HCT116 (cell line): Measurements from ENCODE around the gene APBA1. TPM values are rescaled to one million over a fixed set of nuclear protein-coding genes. Genes with fewer than 3 reads are reported as not detected.

ENCODE experiments used
- ATAC-seq: fragments of 200-7000 bp; cut with Tn5 transposase; 2 replicates; pipeline ENCODE4 v1.9.1; 2020; ENCODE audit warnings: mild to moderate bottlenecking, moderate library complexity
- BruUV-seq: library from RNA; stranded (reverse); fragments of 400-500 nt; replicated peaks from 2 replicates; lab custom pipeline; 2021; lab: Mats Ljungman, UMichigan
- CTCF ChIA-PET: fragments of 300-600 bp; sonication (Branson Sonifier 250); formaldehyde crosslinking; loops from one replicate; lab custom pipeline; 2021; ENCODE audit warnings: antibody characterized with exemption; lab: Charles Lee
- POLR2A ChIA-PET: fragments of 300-600, 350-600 bp; sonication (Branson Sonifier 250); formaldehyde crosslinking; loops from one replicate; lab custom pipeline; 2021; ENCODE audit warnings: antibody characterized with exemption; lab: Charles Lee
- RAD21 ChIA-PET, 2 experiments: fragments of 300-600 bp; sonication (Branson Sonifier 250); formaldehyde crosslinking; loops; one replicate each; lab custom pipeline; 2023; ENCODE audit warnings: low total read pairs in 2 of 2; ENCODE audit not compliant: uncharacterized antibody in 2 of 2, unreplicated experiment in 2 of 2, low non-redundant PET in 1 of 2; lab: Charles Lee
- DNase-seq: peaks from one replicate; pipeline ENCODE4 v3.0.0-alpha.2; 2010; ENCODE audit warnings: low read depth, low spot score
- H2AFZ ChIP-seq: fragments of 200-600 bp; shearing (Covaris generic), sonication (generic); 2 replicates; pipeline ENCODE4 v1.6.1; 2017; ENCODE audit warnings: low read depth, mixed run types, mixed read lengths, antibody characterized with exemption, low read length; ENCODE audit not compliant: poor library complexity, severe bottlenecking
- H3K27ac ChIP-seq: 2 replicates; pipeline ENCODE4 v1.5.1; 2012; ENCODE audit warnings: low read depth, low read length
- H3K27me3 ChIP-seq: fragments of 200-600 bp; sonication (generic); 2 replicates; pipeline ENCODE4 v1.6.1; 2016; ENCODE audit warnings: mixed run types, low read length, mixed read lengths; ENCODE audit not compliant: insufficient read depth
- H3K36me3 ChIP-seq, 2 experiments: fragments of 200-500 bp in 1 of 2; fragments of 200-600 bp in 1 of 2; sonication (Bioruptor generic) in 1 of 2; sonication (generic) in 1 of 2; 2 replicates each; pipeline versions ENCODE4 v1.5.1 to v1.6.1; 2014 to 2016; ENCODE audit warnings: low read length in 2 of 2, inconsistent platforms in 1 of 2, mixed read lengths in 1 of 2, mixed run types in 1 of 2; ENCODE audit not compliant: insufficient read depth in 2 of 2, control insufficient read depth in 1 of 2
- H3K4me1 ChIP-seq, 2 experiments: fragments of 200-600 bp in 1 of 2; sonication (generic) in 1 of 2; 2 replicates each; pipeline versions ENCODE4 v1.5.1 to v1.6.1; 2012 to 2017; ENCODE audit warnings: low read length in 2 of 2, inconsistent platforms in 1 of 2, mild to moderate bottlenecking in 1 of 2, mixed read lengths in 1 of 2, mixed run types in 1 of 2, moderate library complexity in 1 of 2; ENCODE audit not compliant: insufficient read depth in 2 of 2, control insufficient read depth in 1 of 2
- H3K4me2 ChIP-seq: fragments of 200-600 bp; sonication (generic); 2 replicates; pipeline ENCODE4 v1.6.1; 2017; ENCODE audit warnings: mixed run types, low read length, mixed read lengths
- H3K4me3 ChIP-seq, 2 experiments: fragments of 200-600 bp in 1 of 2; sonication (generic) in 1 of 2; replicated peaks in 1 of 2; 2 replicates each; pipeline ENCODE4 v1.5.1; 2011 to 2016; ENCODE audit warnings: low read length in 2 of 2, control low read depth in 1 of 2, low read depth in 1 of 2, mild to moderate bottlenecking in 1 of 2, mixed read lengths in 1 of 2, mixed run types in 1 of 2
- H3K79me2 ChIP-seq: fragments of 200-600 bp; sonication (generic); 2 replicates; pipeline ENCODE4 v1.6.1; 2017; ENCODE audit warnings: mild to moderate bottlenecking, mixed run types, low read length, moderate library complexity, mixed read lengths; ENCODE audit not compliant: insufficient read depth
- H3K9ac ChIP-seq: fragments of 200-600 bp; sonication (generic); 2 replicates; pipeline ENCODE4 v1.6.1; 2016; ENCODE audit warnings: low read length, mixed read lengths
- H3K9me2 ChIP-seq: fragments of 200-600 bp; sonication (generic), shearing (Covaris generic); 2 replicates; pipeline ENCODE4 v1.6.1; 2017; ENCODE audit warnings: mixed run types, mild to moderate bottlenecking, moderate library complexity; ENCODE audit not compliant: insufficient read depth
- H3K9me3 ChIP-seq, 2 experiments: fragments of 200-500 bp in 1 of 2; fragments of 200-600 bp in 1 of 2; sonication (Bioruptor generic) in 1 of 2; sonication (generic) in 1 of 2; 2 replicates each; pipeline ENCODE4 v1.6.1; 2014 to 2017; ENCODE audit warnings: low read length in 2 of 2, mixed read lengths in 2 of 2, inconsistent platforms in 1 of 2, low read depth in 1 of 2, mild to moderate bottlenecking in 1 of 2, mixed run types in 1 of 2, moderate library complexity in 1 of 2; ENCODE audit not compliant: control insufficient read depth in 1 of 2, insufficient read depth in 1 of 2
- H4K20me1 ChIP-seq: fragments of 200-600 bp; sonication (generic), shearing (Covaris generic); 2 replicates; pipeline ENCODE4 v1.6.1; 2017; ENCODE audit warnings: mixed run types, mild to moderate bottlenecking, moderate library complexity; ENCODE audit not compliant: insufficient read depth
- EGR1 ChIP-seq: IDR thresholded peaks from 2 replicates; pipeline ENCODE4 v1.6.1; 2012; ENCODE audit warnings: low read depth
- ELF1 ChIP-seq: IDR thresholded peaks from 2 replicates; pipeline ENCODE4 v1.6.1; 2012; ENCODE audit warnings: low read depth, borderline replicate concordance
- EZH2 ChIP-seq: fragments of 200-600 bp; sonication (generic); IDR thresholded peaks from 2 replicates; pipeline ENCODE4 v1.6.1; 2017; ENCODE audit warnings: antibody characterized with exemption, mixed run types
- FOSL1 ChIP-seq: IDR thresholded peaks from 2 replicates; pipeline ENCODE4 v1.6.1; 2012; ENCODE audit warnings: low read depth
- JUND ChIP-seq: IDR thresholded peaks from 2 replicates; pipeline ENCODE4 v1.6.1; 2012
- POLR2AphosphoS5 ChIP-seq: IDR thresholded peaks from 2 replicates; pipeline ENCODE4 v1.6.1; 2011; ENCODE audit warnings: mild to moderate bottlenecking, low read depth, low read length, moderate library complexity
- RAD21 ChIP-seq: IDR thresholded peaks from 2 replicates; pipeline ENCODE4 v1.6.1; 2012; ENCODE audit warnings: low read depth, mild to moderate bottlenecking
- SIN3A ChIP-seq: IDR thresholded peaks from 2 replicates; pipeline ENCODE4 v1.6.1; 2012; ENCODE audit warnings: low read depth
- SP1 ChIP-seq: IDR thresholded peaks from 2 replicates; pipeline ENCODE4 v1.6.1; 2012; ENCODE audit warnings: low read depth
- SRF ChIP-seq: IDR thresholded peaks from 2 replicates; pipeline ENCODE4 v1.6.1; 2012; ENCODE audit warnings: low read depth
- TCF7L2 ChIP-seq: IDR thresholded peaks from 2 replicates; pipeline ENCODE4 v1.7.0; 2011; ENCODE audit warnings: borderline replicate concordance, inconsistent platforms; ENCODE audit not compliant: insufficient read depth, insufficient read length; ENCODE audit errors: extremely low read depth
- YY1 ChIP-seq: IDR thresholded peaks from 2 replicates; pipeline ENCODE4 v1.6.1; 2011; ENCODE audit warnings: low read length, low read depth, moderate library complexity, mild to moderate bottlenecking; ENCODE audit not compliant: insufficient replicate concordance; ENCODE audit errors: extremely low read depth
- ZFX ChIP-seq: fragments of 450-650 bp; IDR thresholded peaks from 2 replicates; pipeline ENCODE4 v1.6.1; 2017
- ZNF274 ChIP-seq: fragments of 200-500 bp; sonication (Bioruptor generic); IDR thresholded peaks from 2 replicates; pipeline ENCODE4 v1.6.1; 2014; ENCODE audit warnings: mild to moderate bottlenecking, low read depth, low read length, inconsistent platforms
- intact Hi-C: fragments of 100-400 bp; cut with micrococcal nuclease; formaldehyde crosslinking; loops from 2 replicates; pipeline ENCODE4 v1.10.0; 2022
- total RNA-seq: library from RNA; stranded (reverse); gene quantifications from one replicate; pipeline ENCODE4 v1.2.1, GENCODE V29; 2021; ENCODE audit not compliant: unreplicated experiment
- TF ChIP-seq, protein P1 (sequence below): IDR thresholded peaks from 2 replicates; pipeline ENCODE4 v1.6.1; 2012; ENCODE audit warnings: low read depth
- TF ChIP-seq, protein P2 (sequence below): IDR thresholded peaks from 2 replicates; pipeline ENCODE4 v1.6.1; 2011; ENCODE audit warnings: mild to moderate bottlenecking, low read length, moderate library complexity; ENCODE audit not compliant: insufficient replicate concordance; ENCODE audit errors: extremely low read depth

The APBA1 gene
- total RNA-seq, 1 experiment from 2014 or later: 0.20 TPM

DNA sequence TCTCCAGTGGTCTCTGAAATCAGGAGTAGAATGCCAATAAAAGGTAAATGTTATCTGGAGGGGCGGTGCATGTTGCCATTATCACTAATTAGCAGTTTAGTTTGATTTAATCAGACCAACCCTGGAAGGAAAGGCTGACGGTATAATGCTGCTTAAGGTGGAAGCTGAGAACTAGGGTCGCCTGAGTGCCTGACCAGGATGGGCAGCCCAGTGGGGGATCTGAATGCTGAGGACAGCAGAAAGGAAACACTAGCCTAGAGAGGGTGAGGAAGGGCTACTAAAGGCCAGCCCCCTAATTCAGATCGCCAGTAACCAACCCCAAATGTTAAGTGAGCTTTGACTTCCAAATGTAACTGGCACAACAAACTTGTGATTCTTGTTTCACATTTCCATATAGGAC is 172.2 kb downstream of the APBA1 start (continued):
- TF ChIP-seq, protein P1, sequence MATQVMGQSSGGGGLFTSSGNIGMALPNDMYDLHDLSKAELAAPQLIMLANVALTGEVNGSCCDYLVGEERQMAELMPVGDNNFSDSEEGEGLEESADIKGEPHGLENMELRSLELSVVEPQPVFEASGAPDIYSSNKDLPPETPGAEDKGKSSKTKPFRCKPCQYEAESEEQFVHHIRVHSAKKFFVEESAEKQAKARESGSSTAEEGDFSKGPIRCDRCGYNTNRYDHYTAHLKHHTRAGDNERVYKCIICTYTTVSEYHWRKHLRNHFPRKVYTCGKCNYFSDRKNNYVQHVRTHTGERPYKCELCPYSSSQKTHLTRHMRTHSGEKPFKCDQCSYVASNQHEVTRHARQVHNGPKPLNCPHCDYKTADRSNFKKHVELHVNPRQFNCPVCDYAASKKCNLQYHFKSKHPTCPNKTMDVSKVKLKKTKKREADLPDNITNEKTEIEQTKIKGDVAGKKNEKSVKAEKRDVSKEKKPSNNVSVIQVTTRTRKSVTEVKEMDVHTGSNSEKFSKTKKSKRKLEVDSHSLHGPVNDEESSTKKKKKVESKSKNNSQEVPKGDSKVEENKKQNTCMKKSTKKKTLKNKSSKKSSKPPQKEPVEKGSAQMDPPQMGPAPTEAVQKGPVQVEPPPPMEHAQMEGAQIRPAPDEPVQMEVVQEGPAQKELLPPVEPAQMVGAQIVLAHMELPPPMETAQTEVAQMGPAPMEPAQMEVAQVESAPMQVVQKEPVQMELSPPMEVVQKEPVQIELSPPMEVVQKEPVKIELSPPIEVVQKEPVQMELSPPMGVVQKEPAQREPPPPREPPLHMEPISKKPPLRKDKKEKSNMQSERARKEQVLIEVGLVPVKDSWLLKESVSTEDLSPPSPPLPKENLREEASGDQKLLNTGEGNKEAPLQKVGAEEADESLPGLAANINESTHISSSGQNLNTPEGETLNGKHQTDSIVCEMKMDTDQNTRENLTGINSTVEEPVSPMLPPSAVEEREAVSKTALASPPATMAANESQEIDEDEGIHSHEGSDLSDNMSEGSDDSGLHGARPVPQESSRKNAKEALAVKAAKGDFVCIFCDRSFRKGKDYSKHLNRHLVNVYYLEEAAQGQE: no peak
- TF ChIP-seq SRF (no peak), RAD21 (no peak), ELF1 (no peak), YY1 (no peak)
- TF ChIP-seq, protein P2, sequence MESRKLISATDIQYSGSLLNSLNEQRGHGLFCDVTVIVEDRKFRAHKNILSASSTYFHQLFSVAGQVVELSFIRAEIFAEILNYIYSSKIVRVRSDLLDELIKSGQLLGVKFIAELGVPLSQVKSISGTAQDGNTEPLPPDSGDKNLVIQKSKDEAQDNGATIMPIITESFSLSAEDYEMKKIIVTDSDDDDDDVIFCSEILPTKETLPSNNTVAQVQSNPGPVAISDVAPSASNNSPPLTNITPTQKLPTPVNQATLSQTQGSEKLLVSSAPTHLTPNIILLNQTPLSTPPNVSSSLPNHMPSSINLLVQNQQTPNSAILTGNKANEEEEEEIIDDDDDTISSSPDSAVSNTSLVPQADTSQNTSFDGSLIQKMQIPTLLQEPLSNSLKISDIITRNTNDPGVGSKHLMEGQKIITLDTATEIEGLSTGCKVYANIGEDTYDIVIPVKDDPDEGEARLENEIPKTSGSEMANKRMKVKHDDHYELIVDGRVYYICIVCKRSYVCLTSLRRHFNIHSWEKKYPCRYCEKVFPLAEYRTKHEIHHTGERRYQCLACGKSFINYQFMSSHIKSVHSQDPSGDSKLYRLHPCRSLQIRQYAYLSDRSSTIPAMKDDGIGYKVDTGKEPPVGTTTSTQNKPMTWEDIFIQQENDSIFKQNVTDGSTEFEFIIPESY: no peak

DNA sequence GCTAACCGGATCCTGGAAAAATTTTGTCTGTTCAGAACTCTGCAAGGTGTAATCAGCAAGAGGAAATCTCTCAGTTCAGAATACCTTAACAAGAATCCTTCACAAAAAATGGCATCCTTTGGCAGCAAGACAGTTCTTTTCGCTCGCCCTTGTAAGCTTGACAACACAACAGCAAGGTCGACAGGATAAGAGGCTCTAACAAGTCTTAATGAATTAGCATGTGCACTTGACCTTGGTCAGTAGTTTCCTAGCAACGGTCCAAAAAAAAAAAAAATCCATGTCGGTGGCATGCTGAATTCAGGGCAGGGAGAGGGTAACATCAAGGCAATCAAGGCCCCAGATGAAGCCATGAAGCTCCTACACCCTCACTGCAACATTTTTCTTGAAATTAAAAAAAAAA is 172.8 kb downstream of the APBA1 start:
- DNase-seq (no peak), ATAC-seq (no peak)
- Histone ChIP-seq H4K20me1 (no peaks in the 10 kb centered on the region), H3K4me1 (no peaks in the 10 kb centered on the region), H3K9me2 (no peaks in the 10 kb centered on the region), H3K36me3 (no peaks in the 10 kb centered on the region), H3K4me2 (no peak overlapping the region), H3K9ac (no peak overlapping the region), H3K27me3 (peaks cover 36% of the 10 kb centered on the region), H3K27ac (no peak overlapping the region), H3K9me3 (no peaks in the 10 kb centered on the region), H2AFZ (no peak overlapping the region), H3K79me2 (no peaks in the 10 kb centered on the region), H3K4me3 (no peak overlapping the region)
- no TSS peak for BruUV-seq
- RAD21 ChIA-PET: no interaction called here
- intact Hi-C loops: no loop called here
- CTCF ChIA-PET: no interaction called here
- TF ChIP-seq ZNF274 (no peak), JUND (no peak), ELF1 (no peak), FOSL1 (no peak), TCF7L2 (no peak), ZFX (no peak), SRF (no peak), YY1 (no peak), SP1 (no peak), EGR1 (no peak), SIN3A (no peak), EZH2 (no peak), POLR2AphosphoS5 (no peak)
- POLR2A ChIA-PET: no interaction called here
